Measurements from ENCODE around the gene ITPK1.

ITPK1 gene

GRCh38 chr14:92927349-92928257, 188.1 kb downstream of the ITPK1 start:
- DNase-seq (ENCODE audit: low read depth in 1 of 2, low spot score in 1 of 2) = no peak

DNA sequence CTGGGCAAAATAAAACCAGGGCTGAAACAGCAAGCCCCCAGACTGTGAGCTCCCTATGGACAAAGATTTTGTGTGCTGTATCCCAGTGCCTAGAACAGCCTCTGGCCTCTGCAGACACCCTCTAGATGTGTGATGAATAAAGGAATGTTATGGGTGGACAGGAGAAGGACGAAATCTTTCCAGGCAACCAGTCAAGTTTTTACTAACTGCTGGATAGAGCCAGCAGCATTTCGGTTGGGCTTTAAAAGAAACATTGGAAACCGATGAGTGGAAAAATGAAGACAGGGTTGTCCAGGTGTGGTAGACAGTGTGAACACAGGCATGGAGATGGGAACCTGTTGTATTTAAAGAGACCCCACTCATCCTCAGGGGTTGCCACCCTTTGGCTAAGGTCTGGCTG, 188.8 kb downstream of the ITPK1 start:
- DNase-seq (ENCODE audit: low read depth in 1 of 2, low spot score in 1 of 2) = no peak

- no peak for DNase-seq (ENCODE audit: low read depth in 1 of 2, low spot score in 1 of 2)
Observed at GRCh38 chr14:92926180-92926845, 189.4 kb downstream of the ITPK1 start.

GRCh38 chr14:92925446-92925845, 190.3 kb downstream of the ITPK1 start:
- DNase-seq (ENCODE audit: low read depth in 1 of 2, low spot score in 1 of 2) = no peak

GRCh38 chr14:92924247-92924646, 191.5 kb downstream of the ITPK1 start:
- DNase-seq (ENCODE audit: low read depth in 1 of 2, low spot score in 1 of 2) = no peak

DNA sequence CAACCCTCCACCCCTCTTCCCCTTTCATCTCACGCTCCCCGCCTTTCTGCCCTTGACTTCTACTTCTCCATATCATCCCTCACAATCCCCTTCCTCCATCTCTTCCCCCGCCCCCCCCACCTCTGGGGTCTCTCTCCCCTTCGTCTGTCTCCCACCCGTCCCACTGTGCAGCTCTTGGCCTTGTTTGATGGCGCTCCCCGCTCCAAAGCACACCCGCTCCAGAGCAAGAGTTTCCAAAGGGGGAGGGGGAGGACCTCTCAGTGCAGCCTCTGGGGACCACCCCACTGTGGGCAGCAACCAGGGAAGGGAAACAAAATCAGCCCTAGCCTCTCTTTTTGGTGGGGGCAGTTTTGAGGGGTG, 192.0 kb downstream of the ITPK1 start:
- no peak for DNase-seq (ENCODE audit: low read depth in 1 of 2, low spot score in 1 of 2)

- no peak for DNase-seq (ENCODE audit: low read depth in 1 of 2, low spot score in 1 of 2)
Observed at GRCh38 chr14:92922883-92923743, 192.6 kb downstream of the ITPK1 start, which contains the start of gene CHGA. TSS of gene CHGA (plus strand) at chr14:92923150. CDS start at chr14:92923360, 210 bp downstream.

GRCh38 chr14:92922155-92922735, 193.5 kb downstream of the ITPK1 start:
- DNase-seq (ENCODE audit: low read depth in 1 of 2, low spot score in 1 of 2) = no peak

- DNase-seq (ENCODE audit: low read depth in 1 of 2, low spot score in 1 of 2) = no peak
Observed at GRCh38 chr14:92920001-92920400, 195.7 kb downstream of the ITPK1 start.

DNA sequence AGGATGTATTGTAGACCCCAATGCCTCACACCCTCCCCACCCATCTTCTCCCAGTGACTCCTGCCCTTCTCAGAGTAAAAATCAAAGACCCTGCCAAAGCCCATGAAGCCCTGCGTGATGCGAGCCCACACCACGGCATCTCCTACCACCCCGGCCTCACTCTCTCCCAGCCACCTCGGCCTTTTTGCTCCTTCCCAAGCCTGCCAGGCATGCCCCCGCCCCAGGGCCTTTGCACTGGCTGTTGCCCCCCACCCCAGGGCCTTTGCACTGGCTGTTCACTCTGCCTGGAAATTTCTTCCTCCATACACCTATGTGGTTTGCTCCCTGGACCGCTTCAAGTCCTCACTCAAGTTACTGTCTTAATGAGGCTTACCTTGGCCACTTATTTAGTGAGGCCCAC, 197.8 kb downstream of the ITPK1 start:
- no peak for DNase-seq (ENCODE audit: low read depth in 1 of 2, low spot score in 1 of 2)

- DNase-seq (ENCODE audit: low read depth in 1 of 2, low spot score in 1 of 2) = no peak
Observed at GRCh38 chr14:92917041-92917940, 198.4 kb downstream of the ITPK1 start.

DNA sequence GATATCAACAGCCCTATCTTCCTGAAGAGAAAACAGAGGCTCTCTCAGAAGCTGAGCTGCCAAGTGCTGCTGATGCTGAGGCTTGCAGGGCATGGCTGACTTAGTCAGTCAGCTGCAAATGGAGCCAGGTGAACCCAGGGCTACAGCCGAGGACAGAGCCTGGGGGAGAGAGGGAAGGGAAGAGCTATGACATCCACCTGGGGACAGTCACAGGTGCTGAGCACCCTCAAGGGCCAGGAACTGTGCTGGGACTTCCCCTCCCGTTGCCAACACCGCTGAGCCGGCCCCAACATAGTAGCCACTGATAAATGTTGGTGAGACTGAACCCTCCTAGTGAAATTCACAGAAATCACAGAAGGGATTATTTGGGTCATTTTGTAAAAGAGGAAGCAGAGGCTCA, 199.5 kb downstream of the ITPK1 start:
- no peak for DNase-seq (ENCODE audit: low read depth in 1 of 2, low spot score in 1 of 2)

DNA sequence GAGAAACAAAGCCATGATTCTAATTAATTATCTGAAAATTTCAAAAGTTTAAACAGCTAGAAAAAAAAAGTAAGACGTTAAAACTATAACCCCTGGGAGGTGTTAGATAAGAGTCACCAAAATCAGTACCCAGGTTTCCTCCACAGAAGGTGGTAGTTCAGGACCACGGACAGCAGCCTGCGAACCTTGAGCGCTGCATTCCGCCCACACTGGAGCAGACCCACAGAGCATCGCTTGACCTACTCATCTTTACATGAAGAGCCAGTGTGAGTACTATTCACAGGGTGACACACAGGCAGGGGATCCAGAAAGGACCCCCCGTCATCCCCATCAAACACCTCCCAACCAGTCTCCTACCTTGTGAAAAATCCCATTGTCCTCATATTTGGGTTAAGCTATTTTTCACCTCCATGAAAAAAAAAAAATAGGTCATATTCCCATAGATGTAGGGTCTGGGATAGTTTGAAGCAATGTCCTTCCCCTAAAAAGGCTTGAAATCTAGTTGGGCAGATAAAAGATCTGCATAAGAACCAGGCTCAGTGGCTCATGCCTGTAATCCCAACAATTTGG, 201.6 kb downstream of the ITPK1 start:
- DNase-seq (ENCODE audit: low read depth in 1 of 2, low spot score in 1 of 2) = no peak

DNA sequence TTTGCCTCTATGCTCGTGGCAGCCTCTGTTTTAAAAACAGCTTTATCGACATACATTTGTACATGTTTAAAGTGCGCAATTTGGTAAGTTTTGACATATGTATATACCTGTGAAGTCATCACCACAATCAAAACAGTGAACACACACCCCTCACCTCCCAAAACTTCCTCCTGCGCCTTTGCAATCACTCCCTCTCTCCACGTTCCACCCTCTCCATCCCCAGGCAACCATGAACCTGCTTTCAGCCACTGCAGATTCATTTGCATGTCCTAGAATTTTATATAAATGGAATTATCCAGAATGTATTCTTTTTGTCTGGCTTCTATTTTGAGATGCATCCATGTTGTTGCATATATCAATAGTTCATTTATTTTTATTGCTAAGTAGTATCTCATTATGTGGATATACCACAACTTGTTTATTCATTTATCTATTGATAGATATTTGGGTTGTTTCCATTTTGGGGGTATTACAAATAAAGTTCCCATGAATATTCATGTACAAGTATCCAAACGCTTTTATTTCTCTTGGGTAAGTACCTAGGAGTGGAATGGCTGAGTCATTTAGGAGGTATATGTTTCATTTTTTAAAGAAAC, 208.3 kb downstream of the ITPK1 start:
- DNase-seq (ENCODE audit: low read depth in 1 of 2, low spot score in 1 of 2) = no peak

DNA sequence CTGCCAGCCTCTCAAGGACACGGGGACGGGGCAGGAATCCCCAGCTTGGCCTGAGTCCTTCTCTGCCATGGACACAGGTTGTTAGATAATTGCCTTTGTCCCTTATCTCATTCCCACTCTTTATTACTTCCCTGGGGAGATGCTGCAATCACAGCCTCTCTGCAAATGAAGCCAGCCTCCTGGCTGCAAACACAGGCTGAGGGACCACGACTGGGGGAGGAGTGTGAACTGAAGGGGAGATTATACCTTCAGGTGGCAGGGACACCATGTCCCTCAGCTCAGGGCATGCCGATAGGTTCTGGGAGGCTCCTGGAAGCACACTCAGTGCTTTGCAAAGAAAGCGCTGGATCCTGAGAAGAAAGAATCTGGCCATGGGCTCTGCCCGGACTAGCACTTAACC, 208.9 kb downstream of the ITPK1 start:
- no peak for DNase-seq (ENCODE audit: low read depth in 1 of 2, low spot score in 1 of 2)

- no peak for DNase-seq (ENCODE audit: low read depth in 1 of 2, low spot score in 1 of 2)
Observed at GRCh38 chr14:92906420-92906819, 209.3 kb downstream of the ITPK1 start.

DNA sequence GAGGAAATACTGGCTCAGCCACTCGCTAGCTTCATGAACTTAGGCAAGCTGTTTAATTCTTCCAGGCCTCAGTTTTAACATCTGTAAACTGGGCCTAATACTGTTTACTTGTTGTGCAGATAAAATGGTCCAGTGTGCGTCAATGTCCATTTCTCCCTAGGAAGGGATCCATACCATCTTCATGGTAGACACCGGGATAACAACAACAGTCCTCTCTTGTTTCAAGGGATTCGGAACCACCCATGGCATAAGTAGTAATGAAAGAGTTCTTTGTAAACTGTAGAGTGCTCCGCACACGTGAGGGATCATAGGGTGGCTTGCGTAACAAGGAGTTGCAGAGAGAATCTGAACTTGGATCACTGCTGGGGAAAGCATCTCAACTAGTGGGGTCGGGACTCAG, 210.1 kb downstream of the ITPK1 start:
- no peak for DNase-seq (ENCODE audit: low read depth in 1 of 2, low spot score in 1 of 2)

DNA sequence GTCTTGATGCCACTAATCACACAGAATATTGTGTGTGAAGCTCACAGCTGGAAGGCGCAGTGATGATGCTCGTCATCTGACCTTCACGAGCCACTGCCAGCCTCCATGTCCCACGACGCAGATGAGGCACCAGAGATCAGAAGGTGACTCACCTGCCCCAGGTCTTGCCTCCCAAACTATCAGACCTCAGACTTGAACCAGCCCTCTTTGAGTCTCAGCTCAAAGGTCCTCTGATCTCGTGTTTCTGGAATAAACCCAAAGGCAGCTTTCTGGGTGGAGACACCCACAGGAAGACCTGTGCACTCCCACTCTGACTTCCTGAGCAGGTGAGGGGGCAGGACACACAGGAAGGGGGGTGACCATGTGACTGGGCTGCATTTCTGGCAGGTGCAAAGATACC, 212.4 kb downstream of the ITPK1 start:
- no peak for DNase-seq (ENCODE audit: low read depth in 1 of 2, low spot score in 1 of 2)

GRCh38 chr14:92902726-92903125, 213.0 kb downstream of the ITPK1 start:
- DNase-seq (ENCODE audit: low read depth in 1 of 2, low spot score in 1 of 2) = no peak

Data from activated T-helper 1 cell treated with anti-CD3 and anti-CD28 coated beads, Interleukin-2, amount 50 U/mL, for 16 hours (primary cell).